Dedifferentiated amniotic fluid mesenchymal stem cell (primary cell): Measurements from ENCODE around the gene MIP.
A peak's percentile ranks its signal among the peaks of the same experiment; 100 is the strongest.
"Not testable (repeated sequence)": the region's sequence is repeated elsewhere in the genome, so short reads cannot be mapped to it uniquely, and the experiment has no call there.

Experiments
- DNase-seq: peaks from one replicate; pipeline ENCODE4 v3.0.0-alpha.2; 2016; ENCODE audit errors: extremely low spot score

Gene MIP

DNA sequence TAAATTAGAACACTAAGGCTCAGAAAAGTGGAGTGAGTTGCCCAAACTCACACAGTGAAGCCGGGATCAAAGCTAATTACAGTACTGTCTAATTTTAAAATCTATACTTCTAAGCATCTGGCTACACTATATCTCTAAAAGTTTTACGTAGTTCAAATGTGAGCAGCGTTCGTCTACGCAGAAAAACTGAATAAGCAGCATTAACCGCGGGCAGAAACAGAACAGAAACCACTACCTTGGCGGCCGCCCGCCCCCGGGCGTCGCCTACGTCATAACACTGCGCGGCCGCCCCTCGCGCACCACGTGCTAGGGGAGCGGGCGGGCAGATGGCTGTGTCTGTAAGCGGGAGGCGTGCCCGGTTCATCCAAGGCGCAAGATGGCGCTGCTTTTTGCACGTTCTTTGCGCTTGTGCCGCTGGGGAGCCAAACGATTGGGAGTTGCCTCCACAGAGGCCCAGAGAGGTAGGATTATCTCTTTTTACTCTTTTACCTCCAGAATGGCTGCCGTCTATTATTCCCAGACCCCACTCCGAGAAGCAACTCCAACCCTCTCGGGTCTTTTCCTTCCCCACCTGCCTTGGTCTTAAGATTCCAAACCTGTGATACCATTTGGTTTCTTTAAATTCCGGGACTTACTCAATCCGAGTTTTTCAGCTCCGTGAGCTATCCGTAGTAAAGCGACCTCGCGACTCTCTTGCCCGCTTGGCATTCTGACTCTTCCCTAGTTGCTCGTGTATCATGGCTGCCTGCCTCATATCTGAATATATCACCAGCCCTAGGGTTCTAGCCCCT lies 14.0 kb upstream of the MIP start, which contains the start of gene SPRYD4:
Gene SPRYD4, plus strand, starts transcription at position 363 of the 791 bp plus-strand sequence. Its CDS starts 14 bp downstream, at position 377.
- DNase-seq, result peak; percentile 89

DNA sequence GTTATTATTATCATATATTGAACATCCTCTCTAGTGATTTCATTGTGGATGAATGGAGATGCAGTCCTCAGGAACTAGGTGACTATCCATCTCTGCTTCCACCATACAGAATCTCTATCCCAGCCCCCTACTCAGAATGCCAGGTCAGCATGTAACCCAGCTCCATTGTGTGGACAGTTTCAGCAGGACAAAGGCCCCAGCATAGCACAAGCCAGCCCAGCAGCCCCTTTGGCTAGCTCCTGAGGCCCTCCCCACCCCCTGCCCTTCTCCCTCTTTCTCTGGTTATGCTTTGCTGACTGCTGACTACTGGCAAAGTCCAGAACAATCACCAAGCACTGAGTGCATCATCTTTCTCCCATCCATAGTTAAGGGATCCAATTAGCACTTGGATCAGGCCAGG lies 8.1 kb upstream of the MIP start:
- DNase-seq, result no peak

GRCh38 chr12:56461235-56462159 lies 7.0 kb upstream of the MIP start:
- DNase-seq, result no peak

GRCh38 chr12:56457817-56458216 lies 3.4 kb upstream of the MIP start:
- no peak for DNase-seq

DNA sequence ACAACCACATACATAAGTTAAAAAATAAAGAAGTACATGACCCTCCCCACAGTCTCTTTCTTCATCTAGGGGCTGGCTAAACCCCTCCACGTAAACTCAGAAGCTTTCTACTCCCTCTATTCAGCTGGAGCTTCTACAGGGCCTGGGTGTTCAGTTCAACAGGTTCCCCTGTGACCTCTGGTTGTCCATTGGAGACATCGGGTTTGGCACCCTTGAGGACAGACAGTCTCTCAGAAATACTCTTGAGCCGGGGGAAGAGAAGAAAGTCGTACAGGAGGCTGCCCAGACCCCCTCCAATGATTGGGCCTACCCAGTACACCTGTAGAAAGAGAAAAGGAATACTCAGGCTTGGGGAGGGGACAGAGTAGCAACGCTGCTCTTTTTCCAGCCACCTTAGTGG lies 3.3 kb downstream of the MIP start:
- no peak for DNase-seq

DNA sequence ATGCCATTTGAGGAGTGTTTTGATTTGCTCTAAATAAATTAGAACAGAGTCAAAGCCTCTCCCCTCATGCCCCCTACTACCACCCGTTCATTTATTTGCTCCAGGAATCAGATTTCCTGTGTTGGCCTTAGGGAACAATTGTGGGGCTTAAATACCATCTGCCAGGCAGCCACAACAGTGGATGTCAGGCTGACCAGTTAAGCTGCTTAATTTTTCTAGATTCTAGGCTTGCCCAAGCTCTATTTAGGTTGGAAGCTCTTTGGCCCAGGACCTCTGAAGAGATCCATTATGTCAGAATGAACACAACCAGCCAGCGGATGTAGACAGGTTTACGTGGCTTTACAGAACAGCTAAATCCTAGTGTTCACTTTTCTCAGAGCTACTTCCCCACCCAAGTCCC lies 4.2 kb downstream of the MIP start:
- DNase-seq, result no peak

GRCh38 chr12:56449622-56449984 lies 4.9 kb downstream of the MIP start:
- DNase-seq, result no peak

GRCh38 chr12:56448860-56449621 lies 5.4 kb downstream of the MIP start, which contains the start of gene TIMELESS:
TSS of gene TIMELESS (minus strand) at chr12:56449426. CDS start at chr12:56434170, 15,256 bp downstream.
- peak; percentile 91 for DNase-seq

GRCh38 chr12:56443208-56443607 lies 11.2 kb downstream of the MIP start:
- not testable (repeated sequence) for DNase-seq

GRCh38 chr12:56437430-56438176 lies 16.9 kb downstream of the MIP start:
- DNase-seq, result no peak

DNA sequence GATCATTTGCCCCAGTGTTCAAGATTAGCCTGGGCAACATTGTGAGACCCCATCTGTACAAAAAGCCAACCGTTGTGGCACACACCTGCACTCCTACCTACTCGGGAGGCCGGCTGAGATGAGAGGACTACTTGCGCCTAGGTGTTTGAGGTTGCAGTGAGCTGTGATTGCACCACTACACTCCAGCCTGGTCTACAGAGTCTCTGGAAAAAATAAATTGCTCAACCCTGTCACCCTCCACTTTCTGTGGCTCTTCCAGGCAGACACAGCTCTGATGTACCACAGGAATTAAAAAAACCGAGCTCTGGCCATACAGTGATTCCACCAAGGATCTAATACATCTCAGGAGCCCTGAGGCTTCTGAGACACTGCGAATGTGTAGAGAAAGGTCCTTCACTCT lies 19.6 kb downstream of the MIP start:
- no peak for DNase-seq

GRCh38 chr12:56431850-56432249 lies 22.6 kb downstream of the MIP start:
- no peak for DNase-seq

- DNase-seq, result no peak
Observed at GRCh38 chr12:56431288-56431687, 23.2 kb downstream of the MIP start.

GRCh38 chr12:56425940-56426438 lies 28.5 kb downstream of the MIP start:
- no peak for DNase-seq

- DNase-seq, result no peak
Observed at GRCh38 chr12:56425193-56425592, 29.3 kb downstream of the MIP start.

DNA sequence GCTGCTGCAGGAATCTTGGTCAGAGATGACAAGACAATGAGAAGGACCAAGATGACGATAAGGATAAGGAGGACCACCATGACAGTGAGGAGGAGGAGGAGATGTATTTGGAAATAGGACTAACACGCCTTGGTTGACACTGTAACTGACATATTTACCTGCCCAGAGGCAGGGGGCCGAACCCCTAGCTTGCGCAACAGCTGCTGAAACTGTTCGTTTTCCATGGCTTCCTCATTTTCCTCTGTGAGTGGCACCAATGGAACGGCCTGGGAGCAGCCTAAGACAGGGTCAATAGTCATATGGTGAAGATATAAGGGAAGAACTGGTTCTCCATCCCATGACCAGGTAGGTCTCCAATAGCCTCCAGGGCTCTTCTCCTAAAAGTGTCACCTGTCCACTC lies 34.0 kb downstream of the MIP start:
- no peak for DNase-seq

DNA sequence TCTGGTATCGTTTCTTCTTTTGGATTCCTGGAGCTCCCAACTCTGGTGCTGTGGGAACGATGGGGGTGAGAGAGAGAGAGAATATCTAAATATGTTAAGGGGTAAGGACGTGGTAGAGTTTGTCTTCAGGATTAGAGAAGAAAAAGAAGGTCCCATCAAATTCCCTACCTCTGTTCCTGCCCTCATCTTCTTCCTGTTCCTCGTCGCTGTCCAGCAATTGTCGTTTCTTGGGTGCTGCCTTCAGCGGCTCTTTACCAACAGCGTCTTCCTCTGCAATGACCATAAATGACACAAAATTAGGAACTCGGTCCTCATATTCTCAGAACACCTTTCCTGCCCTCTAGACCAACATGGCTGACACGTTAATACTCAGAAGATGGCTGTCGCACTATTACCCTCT lies 36.7 kb downstream of the MIP start:
- no peak for DNase-seq

GRCh38 chr12:56414401-56414800 lies 40.1 kb downstream of the MIP start:
- no peak for DNase-seq

GRCh38 chr12:56413392-56413791 lies 41.1 kb downstream of the MIP start:
- no peak for DNase-seq

DNA sequence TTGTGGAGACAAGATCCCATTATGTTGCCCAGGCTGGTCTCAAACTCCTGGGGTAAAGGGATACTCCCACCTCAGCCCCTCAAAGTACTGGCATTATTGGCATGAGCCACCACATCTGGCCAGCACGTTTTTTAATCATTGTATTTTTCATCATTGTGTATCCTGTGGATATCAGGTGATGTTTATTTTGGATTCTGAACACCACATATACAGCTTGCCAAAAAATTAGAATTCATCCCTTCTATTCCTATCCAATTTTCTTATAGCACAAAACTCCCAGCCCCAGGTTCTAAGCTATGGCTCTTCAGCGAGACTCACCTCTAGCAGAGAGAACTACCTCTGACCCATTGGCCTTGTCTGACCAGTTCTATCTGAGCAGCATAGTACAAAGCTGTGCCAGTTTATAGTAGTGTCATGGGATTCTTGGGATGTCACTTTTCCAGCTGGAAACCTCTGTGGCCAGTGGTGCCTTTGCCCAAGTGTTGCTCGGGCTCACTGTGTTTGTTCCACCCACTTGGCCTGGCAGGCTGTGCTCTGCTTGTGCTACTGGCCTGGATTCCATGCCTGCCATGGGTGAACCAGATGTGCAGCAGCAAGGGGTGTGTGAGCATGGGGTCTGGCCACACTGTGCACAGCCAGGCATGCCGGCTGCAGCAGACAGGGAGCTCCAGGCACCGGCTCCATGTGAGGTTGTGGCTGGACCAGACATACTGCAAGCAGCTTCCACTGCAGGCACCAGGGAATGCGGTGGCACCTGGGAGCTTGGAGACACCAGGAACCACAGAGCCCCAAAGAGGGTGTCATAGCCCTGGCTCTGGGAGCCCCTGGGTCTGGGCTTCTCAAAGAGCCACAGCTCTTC lies 42.4 kb downstream of the MIP start:
- no peak for DNase-seq
